PFSK-1 (cell line): ENCODE results near the gene SPTLC2.

ENCODE experiments used
- FOXP2 ChIP-seq: optimal IDR thresholded peaks from 2 replicates; pipeline ENCODE3; 2011; ENCODE audit warnings: borderline replicate concordance, control low read depth, inconsistent platforms; ENCODE audit not compliant: insufficient read depth; ENCODE audit errors: extremely low read length, extremely low read depth
- POLR2AphosphoS5 ChIP-seq: IDR thresholded peaks from 2 replicates; pipeline ENCODE4 v1.6.1; 2012; ENCODE audit warnings: low read depth, mild to moderate bottlenecking, control low read depth, low read length, moderate library complexity
- REST ChIP-seq, 2 experiments: IDR thresholded peaks; 2 replicates each; pipeline versions ENCODE4 v1.6.1 to v1.8.0; 2011 to 2012; ENCODE audit warnings: low read depth in 2 of 2, low read length in 2 of 2, control low read depth in 1 of 2, inconsistent platforms in 1 of 2, mild to moderate bottlenecking in 1 of 2, moderate library complexity in 1 of 2; ENCODE audit not compliant: insufficient read depth in 1 of 2
- SIN3A ChIP-seq: IDR thresholded peaks from 2 replicates; pipeline ENCODE4 v1.6.1; 2012; ENCODE audit warnings: mild to moderate bottlenecking, low read length, moderate library complexity, borderline replicate concordance; ENCODE audit not compliant: insufficient read depth
- TAF1 ChIP-seq: IDR thresholded peaks from 2 replicates; pipeline ENCODE4 v1.6.1; 2012; ENCODE audit warnings: low read length, control low read depth, borderline replicate concordance; ENCODE audit not compliant: insufficient read depth

- TF ChIP-seq POLR2AphosphoS5: no peak
- no peak for TF ChIP-seq SIN3A
- TF ChIP-seq TAF1: no peak
- no peak for TF ChIP-seq FOXP2
- no peak for TF ChIP-seq REST (IDR thresholded peaks at IDR 0.05; ENCODE audit: insufficient read depth in 1 of 2, low read depth in 2 of 2, low read length in 2 of 2)
These were observed 138.4 kb downstream of the SPTLC2 start for GRCh38 chr14:77478029-77478428.
